Mesodermal cell (in vitro differentiated cells): ENCODE measurements around the gene VSTM2B.

Experiments
- H3K27ac ChIP-seq: 2 replicates; pipeline ENCODE4 v1.7.0; 2013; ENCODE audit warnings: mild to moderate bottlenecking, low read depth, low read length, moderate library complexity; ENCODE audit not compliant: severe bottlenecking
- H3K36me3 ChIP-seq: 2 replicates; pipeline ENCODE4 v1.7.1; 2013; ENCODE audit warnings: mild to moderate bottlenecking, low read length, moderate library complexity; ENCODE audit not compliant: control insufficient read depth, insufficient read depth
- H3K4me1 ChIP-seq: one replicate; pipeline ENCODE4 v1.7.1; 2013; ENCODE audit warnings: mild to moderate bottlenecking, low read length; ENCODE audit not compliant: insufficient read depth, control insufficient read depth, poor library complexity, severe bottlenecking
- H3K4me3 ChIP-seq: 2 replicates; pipeline ENCODE4 v1.7.0; 2013; ENCODE audit warnings: low read length, control low read depth, mild to moderate bottlenecking; ENCODE audit not compliant: insufficient read depth, poor library complexity, severe bottlenecking; ENCODE audit errors: extremely low read depth
- H3K9me3 ChIP-seq: 2 replicates; pipeline ENCODE4 v1.7.1; 2013; ENCODE audit warnings: mild to moderate bottlenecking, low read length, moderate library complexity; ENCODE audit not compliant: control insufficient read depth
- WGBS, 2 experiments: methylation state at CpG; one replicate each; pipeline ENCODE4 v1.1.5; 2013; ENCODE audit warnings: missing lambda C conversion rate in 2 of 2; ENCODE audit not compliant: insufficient coverage in 2 of 2; 5-methylcytosine and 5-hydroxymethylcytosine counted together

Gene VSTM2B

GRCh38 chr19:29506619-29506911 lies 19.2 kb upstream of the VSTM2B start:
- WGBS, 2 experiments = 80% methylated on average over 1 of the region's 1 CpG
- no peak overlapping the region for H3K4me3 ChIP-seq
- no peaks in the 10 kb centered on the region for H3K36me3 ChIP-seq

GRCh38 chr19:29507081-29507860 lies 18.5 kb upstream of the VSTM2B start:
- no peaks in the 10 kb centered on the region for H3K36me3 ChIP-seq
- H3K9me3 ChIP-seq = no peaks in the 10 kb centered on the region
- no peak overlapping the region for H3K4me3 ChIP-seq
- no peaks in the 10 kb centered on the region for H3K4me1 ChIP-seq
- no peak overlapping the region for H3K27ac ChIP-seq
- WGBS, 2 experiments = 81 to 83% methylated on average over 19 to 21 of the region's 27 CpGs

More at GRCh38 chr19:29506619-29506911, 19.2 kb upstream of the VSTM2B start:
- no peak overlapping the region for H3K27ac ChIP-seq
- no peaks in the 10 kb centered on the region for H3K9me3 ChIP-seq
- H3K4me1 ChIP-seq = no peaks in the 10 kb centered on the region

- Histone ChIP-seq H3K27ac (no peak overlapping the region), H3K9me3 (no peaks in the 10 kb centered on the region), H3K4me1 (no peaks in the 10 kb centered on the region), H3K4me3 (no peak overlapping the region), H3K36me3 (no peaks in the 10 kb centered on the region)
- WGBS, 2 experiments = no CpG with 5 or more reads among the region's 1 CpG
Observed at GRCh38 chr19:29508181-29508580, 17.6 kb upstream of the VSTM2B start.

- WGBS, 2 experiments = 89 to 90% methylated on average over 6 to 8 of the region's 8 CpGs
- no peaks in the 10 kb centered on the region for H3K36me3 ChIP-seq
- no peak overlapping the region for H3K27ac ChIP-seq
- no peak overlapping the region for H3K4me3 ChIP-seq
- no peaks in the 10 kb centered on the region for H3K4me1 ChIP-seq
- no peaks in the 10 kb centered on the region for H3K9me3 ChIP-seq
Observed at GRCh38 chr19:29509456-29509855, 16.3 kb upstream of the VSTM2B start.

GRCh38 chr19:29510701-29511265 lies 15.0 kb upstream of the VSTM2B start:
- WGBS, 2 experiments = 72 to 84% methylated on average over 7 of the region's 9 CpGs

GRCh38 chr19:29511768-29512167 lies 14.0 kb upstream of the VSTM2B start:
- H3K9me3 ChIP-seq = no peaks in the 10 kb centered on the region
- no peaks in the 10 kb centered on the region for H3K4me1 ChIP-seq
- 78 to 89% methylated on average over 3 of the region's 3 CpGs for WGBS, 2 experiments
- H3K36me3 ChIP-seq = no peaks in the 10 kb centered on the region
- H3K4me3 ChIP-seq = no peak overlapping the region
- no peak overlapping the region for H3K27ac ChIP-seq

More at GRCh38 chr19:29510701-29511265, 15.0 kb upstream of the VSTM2B start:
- H3K36me3 ChIP-seq = no peaks in the 10 kb centered on the region
- H3K4me3 ChIP-seq = no peak overlapping the region
- H3K4me1 ChIP-seq = no peaks in the 10 kb centered on the region
- no peak overlapping the region for H3K27ac ChIP-seq
- no peaks in the 10 kb centered on the region for H3K9me3 ChIP-seq

- Histone ChIP-seq H3K27ac (no peak overlapping the region), H3K9me3 (no peaks in the 10 kb centered on the region), H3K36me3 (no peaks in the 10 kb centered on the region), H3K4me1 (no peaks in the 10 kb centered on the region), H3K4me3 (no peak overlapping the region)
- WGBS, 2 experiments = 50 to 56% methylated on average over 1 of the region's 1 CpG
Observed at GRCh38 chr19:29512748-29513147, 13.0 kb upstream of the VSTM2B start.

- Histone ChIP-seq H3K36me3 (no peaks in the 10 kb centered on the region), H3K9me3 (no peaks in the 10 kb centered on the region), H3K27ac (no peak overlapping the region), H3K4me1 (no peaks in the 10 kb centered on the region), H3K4me3 (no peak overlapping the region)
- 65 to 78% methylated on average over 3 of the region's 8 CpGs for WGBS, 2 experiments
Observed at GRCh38 chr19:29514525-29515232, 11.1 kb upstream of the VSTM2B start.

- H3K27ac ChIP-seq = no peak overlapping the region
- no peaks in the 10 kb centered on the region for H3K4me1 ChIP-seq
- H3K36me3 ChIP-seq = no peaks in the 10 kb centered on the region
- no peaks in the 10 kb centered on the region for H3K9me3 ChIP-seq
- WGBS, 2 experiments = 62 to 89% methylated on average over 3 to 5 of the region's 5 CpGs
- no peak overlapping the region for H3K4me3 ChIP-seq
Observed at GRCh38 chr19:29515233-29515619, 10.6 kb upstream of the VSTM2B start.

GRCh38 chr19:29515706-29516357 lies 10.0 kb upstream of the VSTM2B start:
- Histone ChIP-seq H3K27ac (no peak overlapping the region), H3K36me3 (no peaks in the 10 kb centered on the region), H3K9me3 (no peaks in the 10 kb centered on the region), H3K4me3 (no peak overlapping the region), H3K4me1 (no peaks in the 10 kb centered on the region)
- WGBS, 2 experiments = 87 to 89% methylated on average over 11 to 14 of the region's 19 CpGs
